GM23338 (cell line): ENCODE data around the gene PSMB5. TPM values are rescaled to one million over a fixed set of nuclear protein-coding genes. Genes with fewer than 3 reads are reported as not detected.

Experiments
- ATAC-seq: fragments of 200-7000 bp; cut with Tn5 transposase; 3 replicates; pipeline ENCODE4 v1.9.1; 2020
- DNase-seq: peaks from one replicate; pipeline ENCODE4 v3.0.0-alpha.2; 2015; ENCODE audit warnings: low spot score
- H2AFZ ChIP-seq: fragments of 200-600 bp; sonication (generic); 2 replicates; pipeline ENCODE4 v1.8.0; 2016; ENCODE audit warnings: antibody characterized with exemption, mild to moderate bottlenecking, moderate library complexity
- H3F3A ChIP-seq: fragments of 200-600 bp; sonication (generic); replicated peaks from 2 replicates; pipeline ENCODE4 v1.8.0; 2017; ENCODE audit warnings: antibody characterized with exemption, mixed run types, low read depth
- H3K27ac ChIP-seq: fragments of 200-600 bp; sonication (generic); 2 replicates; pipeline ENCODE4 v1.6.1; 2016; ENCODE audit warnings: low read depth
- H3K27me3 ChIP-seq: fragments of 200-600 bp; sonication (generic); 2 replicates; pipeline ENCODE4 v1.8.0; 2016; ENCODE audit warnings: mild to moderate bottlenecking, mixed run types, moderate library complexity; ENCODE audit not compliant: insufficient read depth
- H3K36me3 ChIP-seq: fragments of 200-600 bp; sonication (generic); 2 replicates; pipeline ENCODE4 v1.8.0; 2016; ENCODE audit warnings: mild to moderate bottlenecking; ENCODE audit not compliant: insufficient read depth
- H3K4me1 ChIP-seq: fragments of 200-600 bp; sonication (generic); 2 replicates; pipeline ENCODE4 v1.8.0; 2016; ENCODE audit warnings: mild to moderate bottlenecking, moderate library complexity; ENCODE audit not compliant: insufficient read depth
- H3K4me2 ChIP-seq: fragments of 200-600 bp; sonication (generic); 2 replicates; pipeline ENCODE4 v1.7.1; 2017; ENCODE audit warnings: mixed run types
- H3K4me3 ChIP-seq: fragments of 200-600 bp; sonication (generic); 2 replicates; pipeline ENCODE4 v1.6.1; 2016; ENCODE audit warnings: mixed run types
- H3K79me2 ChIP-seq: fragments of 200-600 bp; sonication (generic); replicated peaks from 2 replicates; pipeline ENCODE4 v1.8.0; 2017; ENCODE audit warnings: mild to moderate bottlenecking; ENCODE audit not compliant: insufficient read depth
- H3K9me2 ChIP-seq: fragments of 200-600 bp; sonication (generic); 2 replicates; pipeline ENCODE4 v1.8.0; 2017; ENCODE audit not compliant: insufficient read depth
- H4K20me1 ChIP-seq: fragments of 200-600 bp; sonication (generic); replicated peaks from 2 replicates; pipeline ENCODE4 v1.8.0; 2017; ENCODE audit warnings: mild to moderate bottlenecking; ENCODE audit not compliant: insufficient read depth
- H3K27ac Mint-ChIP-seq: 2 replicates; pipeline ENCODE4 v1.8.0; 2020; ENCODE audit warnings: inconsistent platforms, mild to moderate bottlenecking, moderate library complexity, mixed read lengths
- H3K27me3 Mint-ChIP-seq: 3 replicates; pipeline ENCODE4 v1.8.0; 2022; ENCODE audit warnings: low read depth, mild to moderate bottlenecking, moderate library complexity, mixed read lengths, inconsistent platforms; ENCODE audit not compliant: insufficient read depth, poor library complexity
- H3K36me3 Mint-ChIP-seq: 3 replicates; pipeline ENCODE4 v1.8.0; 2021; ENCODE audit warnings: low read depth, mild to moderate bottlenecking, inconsistent platforms, moderate library complexity, mixed read lengths
- H3K4me1 Mint-ChIP-seq: 3 replicates; pipeline ENCODE4 v1.8.0; 2020; ENCODE audit warnings: mild to moderate bottlenecking, inconsistent platforms, mixed read lengths
- H3K4me3 Mint-ChIP-seq: 3 replicates; pipeline ENCODE4 v1.8.0; 2021; ENCODE audit warnings: moderate library complexity, mild to moderate bottlenecking, inconsistent platforms, mixed read lengths
- H3K9me3 Mint-ChIP-seq: 3 replicates; pipeline ENCODE4 v1.8.0; 2020; ENCODE audit warnings: moderate library complexity, mild to moderate bottlenecking, inconsistent platforms, mixed read lengths
- CREB1 ChIP-seq: fragments of 250-450 bp; sonication (Bioruptor Pico); IDR thresholded peaks from 2 replicates; pipeline ENCODE4 v1.5.0; 2020; ENCODE audit warnings: low read depth, mild to moderate bottlenecking, moderate library complexity
- ETS1 ChIP-seq: IDR thresholded peaks from 2 replicates; pipeline ENCODE4 v1.6.1; 2016; ENCODE audit warnings: antibody characterized with exemption
- EZH2phosphoT487 ChIP-seq: fragments of 200-600 bp; sonication (generic); IDR thresholded peaks from one replicate; pipeline ENCODE4 v1.8.1; 2018; ENCODE audit warnings: antibody characterized with exemption; ENCODE audit not compliant: unreplicated experiment
- JUNB ChIP-seq: IDR thresholded peaks from one replicate; pipeline ENCODE4 v1.6.1; 2016; ENCODE audit warnings: antibody characterized with exemption; ENCODE audit not compliant: unreplicated experiment
- NANOG ChIP-seq: IDR thresholded peaks from 2 replicates; pipeline ENCODE4 v1.6.1; 2016; ENCODE audit warnings: antibody characterized with exemption, borderline replicate concordance
- POLR2AphosphoS5 ChIP-seq: IDR thresholded peaks from 2 replicates; pipeline ENCODE4 v1.6.1; 2016; ENCODE audit warnings: antibody characterized with exemption, low read depth
- STAT1 ChIP-seq: IDR thresholded peaks from one replicate; pipeline ENCODE4 v1.6.1; 2016; ENCODE audit warnings: antibody characterized with exemption; ENCODE audit not compliant: unreplicated experiment
- ZNF114 ChIP-seq: fragments of 250-450 bp; sonication (Bioruptor Pico); IDR thresholded peaks from 2 replicates; pipeline ENCODE4 v1.5.0; 2020; ENCODE audit warnings: mild to moderate bottlenecking, moderate library complexity
- polyA plus RNA-seq: library from polyadenylated mRNA; unstranded; fragments of >200 nt; fragmentation: Nextera tagmentation; extraction: Ambion mirVana; gene quantifications from 2 replicates; pipeline ENCODE4 v1.2.1, GENCODE V29; 2016
- total RNA-seq: library from RNA; depleted of rRNA; stranded (reverse); fragments of >200 nt; shearing (Covaris generic); gene quantifications from 2 replicates; pipeline ENCODE4 v1.2.3, GENCODE V29; 2014
- TF ChIP-seq, protein P1 (sequence below): IDR thresholded peaks from one replicate; pipeline ENCODE4 v1.6.1; 2018; ENCODE audit warnings: antibody characterized with exemption; ENCODE audit not compliant: unreplicated experiment
- TF ChIP-seq, protein P2 (sequence below): fragments of 250-450 bp; sonication (Bioruptor Pico); IDR thresholded peaks from 2 replicates; pipeline ENCODE4 v1.5.0; 2020; ENCODE audit warnings: mild to moderate bottlenecking, moderate library complexity
- TF ChIP-seq, protein P3 (sequence below), 2 experiments: fragments of 200-600 bp in 1 of 2; sonication (generic) in 1 of 2; conservative IDR thresholded peaks; 2 replicates each; pipeline versions ENCODE4 v1.5.1 to v1.6.1; 2016 to 2017; ENCODE audit warnings: antibody characterized with exemption in 2 of 2, low read depth in 2 of 2, mild to moderate bottlenecking in 2 of 2, moderate library complexity in 1 of 2

PSMB5 gene
- total and polyA plus RNA-seq, 2 experiments from 2014 or later, result 265 to 341 TPM

DNA sequence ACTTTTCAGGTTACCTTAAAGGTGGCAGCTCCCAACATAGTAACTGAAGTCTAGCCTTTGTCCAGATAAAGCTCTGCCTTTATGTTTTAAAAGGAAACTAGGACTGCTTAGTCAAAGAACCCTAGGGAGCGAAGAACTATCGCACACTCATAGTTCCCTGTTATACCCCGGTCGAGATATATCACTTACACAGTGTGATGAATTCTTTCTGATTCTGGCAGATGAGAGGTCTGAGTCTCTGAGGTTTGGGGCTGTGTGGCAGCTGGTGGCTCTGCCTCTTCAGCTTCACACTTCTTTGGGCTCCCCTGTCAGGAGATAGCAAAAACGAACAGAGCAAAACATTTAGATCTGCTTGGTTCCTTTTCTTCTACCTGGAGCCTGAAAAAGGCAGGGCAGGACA lies 43.3 kb upstream of the PSMB5 start:
- H3K4me3 Mint-ChIP-seq, result no peak overlapping the region
- no peaks in the 10 kb centered on the region for H3K4me1 ChIP-seq
- H3K9me2 ChIP-seq, result no peaks in the 10 kb centered on the region
- no peak overlapping the region for H3K4me2 ChIP-seq
- no peaks in the 10 kb centered on the region for H3K9me3 Mint-ChIP-seq
- no peak overlapping the region for H2AFZ ChIP-seq
- no peaks in the 10 kb centered on the region for H3K27me3 ChIP-seq
- H3K4me1 Mint-ChIP-seq, result peaks cover 2% of the 10 kb centered on the region
- no peak for DNase-seq
- TF ChIP-seq, protein P1, sequence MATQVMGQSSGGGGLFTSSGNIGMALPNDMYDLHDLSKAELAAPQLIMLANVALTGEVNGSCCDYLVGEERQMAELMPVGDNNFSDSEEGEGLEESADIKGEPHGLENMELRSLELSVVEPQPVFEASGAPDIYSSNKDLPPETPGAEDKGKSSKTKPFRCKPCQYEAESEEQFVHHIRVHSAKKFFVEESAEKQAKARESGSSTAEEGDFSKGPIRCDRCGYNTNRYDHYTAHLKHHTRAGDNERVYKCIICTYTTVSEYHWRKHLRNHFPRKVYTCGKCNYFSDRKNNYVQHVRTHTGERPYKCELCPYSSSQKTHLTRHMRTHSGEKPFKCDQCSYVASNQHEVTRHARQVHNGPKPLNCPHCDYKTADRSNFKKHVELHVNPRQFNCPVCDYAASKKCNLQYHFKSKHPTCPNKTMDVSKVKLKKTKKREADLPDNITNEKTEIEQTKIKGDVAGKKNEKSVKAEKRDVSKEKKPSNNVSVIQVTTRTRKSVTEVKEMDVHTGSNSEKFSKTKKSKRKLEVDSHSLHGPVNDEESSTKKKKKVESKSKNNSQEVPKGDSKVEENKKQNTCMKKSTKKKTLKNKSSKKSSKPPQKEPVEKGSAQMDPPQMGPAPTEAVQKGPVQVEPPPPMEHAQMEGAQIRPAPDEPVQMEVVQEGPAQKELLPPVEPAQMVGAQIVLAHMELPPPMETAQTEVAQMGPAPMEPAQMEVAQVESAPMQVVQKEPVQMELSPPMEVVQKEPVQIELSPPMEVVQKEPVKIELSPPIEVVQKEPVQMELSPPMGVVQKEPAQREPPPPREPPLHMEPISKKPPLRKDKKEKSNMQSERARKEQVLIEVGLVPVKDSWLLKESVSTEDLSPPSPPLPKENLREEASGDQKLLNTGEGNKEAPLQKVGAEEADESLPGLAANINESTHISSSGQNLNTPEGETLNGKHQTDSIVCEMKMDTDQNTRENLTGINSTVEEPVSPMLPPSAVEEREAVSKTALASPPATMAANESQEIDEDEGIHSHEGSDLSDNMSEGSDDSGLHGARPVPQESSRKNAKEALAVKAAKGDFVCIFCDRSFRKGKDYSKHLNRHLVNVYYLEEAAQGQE, result no peak
- TF ChIP-seq JUNB (no peak), EZH2phosphoT487 (no peak), NANOG (no peak), STAT1 (no peak), ETS1 (no peak), ZNF114 (CRISPR knock-in tag) (no peak), POLR2AphosphoS5 (no peak), CREB1 (CRISPR knock-in tag) (no peak)
- TF ChIP-seq, protein P2, sequence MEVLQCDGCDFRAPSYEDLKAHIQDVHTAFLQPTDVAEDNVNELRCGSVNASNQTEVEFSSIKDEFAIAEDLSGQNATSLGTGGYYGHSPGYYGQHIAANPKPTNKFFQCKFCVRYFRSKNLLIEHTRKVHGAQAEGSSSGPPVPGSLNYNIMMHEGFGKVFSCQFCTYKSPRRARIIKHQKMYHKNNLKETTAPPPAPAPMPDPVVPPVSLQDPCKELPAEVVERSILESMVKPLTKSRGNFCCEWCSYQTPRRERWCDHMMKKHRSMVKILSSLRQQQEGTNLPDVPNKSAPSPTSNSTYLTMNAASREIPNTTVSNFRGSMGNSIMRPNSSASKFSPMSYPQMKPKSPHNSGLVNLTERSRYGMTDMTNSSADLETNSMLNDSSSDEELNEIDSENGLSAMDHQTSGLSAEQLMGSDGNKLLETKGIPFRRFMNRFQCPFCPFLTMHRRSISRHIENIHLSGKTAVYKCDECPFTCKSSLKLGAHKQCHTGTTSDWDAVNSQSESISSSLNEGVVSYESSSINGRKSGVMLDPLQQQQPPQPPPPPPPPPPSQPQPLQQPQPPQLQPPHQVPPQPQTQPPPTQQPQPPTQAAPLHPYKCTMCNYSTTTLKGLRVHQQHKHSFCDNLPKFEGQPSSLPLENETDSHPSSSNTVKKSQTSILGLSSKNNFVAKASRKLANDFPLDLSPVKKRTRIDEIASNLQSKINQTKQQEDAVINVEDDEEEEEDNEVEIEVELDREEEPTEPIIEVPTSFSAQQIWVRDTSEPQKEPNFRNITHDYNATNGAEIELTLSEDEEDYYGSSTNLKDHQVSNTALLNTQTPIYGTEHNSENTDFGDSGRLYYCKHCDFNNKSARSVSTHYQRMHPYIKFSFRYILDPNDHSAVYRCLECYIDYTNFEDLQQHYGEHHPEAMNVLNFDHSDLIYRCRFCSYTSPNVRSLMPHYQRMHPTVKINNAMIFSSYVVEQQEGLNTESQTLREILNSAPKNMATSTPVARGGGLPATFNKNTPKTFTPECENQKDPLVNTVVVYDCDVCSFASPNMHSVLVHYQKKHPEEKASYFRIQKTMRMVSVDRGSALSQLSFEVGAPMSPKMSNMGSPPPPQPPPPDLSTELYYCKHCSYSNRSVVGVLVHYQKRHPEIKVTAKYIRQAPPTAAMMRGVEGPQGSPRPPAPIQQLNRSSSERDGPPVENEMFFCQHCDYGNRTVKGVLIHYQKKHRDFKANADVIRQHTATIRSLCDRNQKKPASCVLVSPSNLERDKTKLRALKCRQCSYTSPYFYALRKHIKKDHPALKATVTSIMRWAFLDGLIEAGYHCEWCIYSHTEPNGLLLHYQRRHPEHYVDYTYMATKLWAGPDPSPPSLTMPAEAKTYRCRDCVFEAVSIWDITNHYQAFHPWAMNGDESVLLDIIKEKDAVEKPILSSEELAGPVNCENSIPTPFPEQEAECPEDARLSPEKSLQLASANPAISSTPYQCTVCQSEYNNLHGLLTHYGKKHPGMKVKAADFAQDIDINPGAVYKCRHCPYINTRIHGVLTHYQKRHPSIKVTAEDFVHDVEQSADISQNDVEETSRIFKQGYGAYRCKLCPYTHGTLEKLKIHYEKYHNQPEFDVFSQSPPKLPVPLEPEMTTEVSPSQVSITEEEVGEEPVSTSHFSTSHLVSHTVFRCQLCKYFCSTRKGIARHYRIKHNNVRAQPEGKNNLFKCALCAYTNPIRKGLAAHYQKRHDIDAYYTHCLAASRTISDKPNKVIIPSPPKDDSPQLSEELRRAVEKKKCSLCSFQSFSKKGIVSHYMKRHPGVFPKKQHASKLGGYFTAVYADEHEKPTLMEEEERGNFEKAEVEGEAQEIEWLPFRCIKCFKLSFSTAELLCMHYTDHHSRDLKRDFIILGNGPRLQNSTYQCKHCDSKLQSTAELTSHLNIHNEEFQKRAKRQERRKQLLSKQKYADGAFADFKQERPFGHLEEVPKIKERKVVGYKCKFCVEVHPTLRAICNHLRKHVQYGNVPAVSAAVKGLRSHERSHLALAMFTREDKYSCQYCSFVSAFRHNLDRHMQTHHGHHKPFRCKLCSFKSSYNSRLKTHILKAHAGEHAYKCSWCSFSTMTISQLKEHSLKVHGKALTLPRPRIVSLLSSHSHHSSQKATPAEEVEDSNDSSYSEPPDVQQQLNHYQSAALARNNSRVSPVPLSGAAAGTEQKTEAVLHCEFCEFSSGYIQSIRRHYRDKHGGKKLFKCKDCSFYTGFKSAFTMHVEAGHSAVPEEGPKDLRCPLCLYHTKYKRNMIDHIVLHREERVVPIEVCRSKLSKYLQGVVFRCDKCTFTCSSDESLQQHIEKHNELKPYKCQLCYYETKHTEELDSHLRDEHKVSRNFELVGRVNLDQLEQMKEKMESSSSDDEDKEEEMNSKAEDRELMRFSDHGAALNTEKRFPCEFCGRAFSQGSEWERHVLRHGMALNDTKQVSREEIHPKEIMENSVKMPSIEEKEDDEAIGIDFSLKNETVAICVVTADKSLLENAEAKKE (CRISPR knock-in tag), result no peak
- TF ChIP-seq, protein P3, sequence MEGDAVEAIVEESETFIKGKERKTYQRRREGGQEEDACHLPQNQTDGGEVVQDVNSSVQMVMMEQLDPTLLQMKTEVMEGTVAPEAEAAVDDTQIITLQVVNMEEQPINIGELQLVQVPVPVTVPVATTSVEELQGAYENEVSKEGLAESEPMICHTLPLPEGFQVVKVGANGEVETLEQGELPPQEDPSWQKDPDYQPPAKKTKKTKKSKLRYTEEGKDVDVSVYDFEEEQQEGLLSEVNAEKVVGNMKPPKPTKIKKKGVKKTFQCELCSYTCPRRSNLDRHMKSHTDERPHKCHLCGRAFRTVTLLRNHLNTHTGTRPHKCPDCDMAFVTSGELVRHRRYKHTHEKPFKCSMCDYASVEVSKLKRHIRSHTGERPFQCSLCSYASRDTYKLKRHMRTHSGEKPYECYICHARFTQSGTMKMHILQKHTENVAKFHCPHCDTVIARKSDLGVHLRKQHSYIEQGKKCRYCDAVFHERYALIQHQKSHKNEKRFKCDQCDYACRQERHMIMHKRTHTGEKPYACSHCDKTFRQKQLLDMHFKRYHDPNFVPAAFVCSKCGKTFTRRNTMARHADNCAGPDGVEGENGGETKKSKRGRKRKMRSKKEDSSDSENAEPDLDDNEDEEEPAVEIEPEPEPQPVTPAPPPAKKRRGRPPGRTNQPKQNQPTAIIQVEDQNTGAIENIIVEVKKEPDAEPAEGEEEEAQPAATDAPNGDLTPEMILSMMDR (conservative IDR thresholded peaks at IDR 0.05; ENCODE audit: low read depth in 2 of 2), result no peak
- peaks cover 40% of the 10 kb centered on the region for H3F3A ChIP-seq
- peaks cover 23% of the 10 kb centered on the region for H3K79me2 ChIP-seq
- H4K20me1 ChIP-seq, result peaks cover 28% of the 10 kb centered on the region
- no peak overlapping the region for H3K27ac ChIP-seq
- H3K4me3 ChIP-seq, result no peak overlapping the region
- H3K36me3 Mint-ChIP-seq, result peaks cover 89% of the 10 kb centered on the region
- ATAC-seq, result no peak
- peaks cover 85% of the 10 kb centered on the region for H3K36me3 ChIP-seq
- peaks cover 2% of the 10 kb centered on the region for H3K27me3 Mint-ChIP-seq
- no peak overlapping the region for H3K27ac Mint-ChIP-seq
